ENCODE results near the gene PCED1B.

Gene PCED1B

GRCh38 chr12:47274760-47275159, 195.3 kb downstream of the PCED1B start:
- H3K9me3 ChIP-seq (ENCODE audit: control insufficient read depth, insufficient read depth, low read depth, low read length): no peaks in the 10 kb centered on the region
- no peak for TF ChIP-seq ZIC2 (tag by site-specific recombination; IDR thresholded peaks at IDR 0.05)
- TF ChIP-seq ZNF184 (tag by site-specific recombination; IDR thresholded peaks at IDR 0.05): no peak
- TF ChIP-seq ZNF221 (tag by site-specific recombination; IDR thresholded peaks at IDR 0.05; ENCODE audit: borderline replicate concordance): no peak
- no peak for TF ChIP-seq ZNF558 (tag by site-specific recombination; IDR thresholded peaks at IDR 0.05)
- no peak for TF ChIP-seq ZNF510 (tag by site-specific recombination; IDR thresholded peaks at IDR 0.05; ENCODE audit: insufficient replicate concordance)
- TF ChIP-seq ZEB2 (tag by site-specific recombination; IDR thresholded peaks at IDR 0.05): no peak
- TF ChIP-seq ZXDB (tag by site-specific recombination; IDR thresholded peaks at IDR 0.05): no peak
- no peak for TF ChIP-seq OSR2 (tag by site-specific recombination; IDR thresholded peaks at IDR 0.05)
- TF ChIP-seq ZNF37A (tag by site-specific recombination; IDR thresholded peaks at IDR 0.05): no peak
- no peak for TF ChIP-seq ZNF48 (tag by site-specific recombination; IDR thresholded peaks at IDR 0.05)
- TF ChIP-seq ZNF423 (tag by site-specific recombination; IDR thresholded peaks at IDR 0.05): no peak
- TF ChIP-seq TSHZ1 (tag by site-specific recombination; IDR thresholded peaks at IDR 0.05; ENCODE audit: borderline replicate concordance): no peak
- no peaks in the 10 kb centered on the region for H3K36me3 ChIP-seq (ENCODE audit: control insufficient read depth in 2 of 2, insufficient read depth in 1 of 2, low read length in 2 of 2)
- CTCF ChIA-PET: interaction anchor here (0.8 kb wide), 1 partner anchor 394 kb away, joined by 4 read pairs; no protein-coding TSS in a partner anchor
- H3K27ac ChIP-seq (ENCODE audit: extremely low read depth, low read depth, low read length): no peak overlapping the region
- POLR2A ChIA-PET: no interaction called here
- H3K4me3 ChIP-seq (ENCODE audit: low read depth, low read length): no peak overlapping the region
- no peaks in the 10 kb centered on the region for H3K4me1 ChIP-seq (ENCODE audit: control insufficient read depth, insufficient read depth, low read length)

DNA sequence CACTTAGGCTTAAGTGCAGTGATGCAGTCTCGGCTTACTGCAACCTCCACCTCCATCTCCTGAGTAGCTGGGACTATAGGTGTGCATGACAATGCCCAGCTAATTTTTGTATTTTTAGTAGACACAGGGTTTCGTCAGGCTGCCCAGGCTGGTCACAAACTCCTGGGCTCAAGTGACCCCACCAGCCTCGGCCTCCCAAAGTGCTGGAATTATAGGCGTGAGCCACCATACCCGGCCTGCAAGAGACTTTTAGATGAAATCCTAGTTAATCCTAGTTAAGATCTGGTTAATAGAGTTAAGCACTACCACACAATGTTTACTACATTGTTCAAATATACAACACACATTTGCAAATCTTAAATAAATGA, 196.8 kb downstream of the PCED1B start:
- H3K27ac ChIP-seq (ENCODE audit: extremely low read depth, low read depth, low read length): no peak overlapping the region
- CTCF ChIA-PET: interaction anchor here (0.6 kb wide), 1 partner anchor 12 kb away, joined by 5 read pairs; no protein-coding TSS in a partner anchor
- H3K4me1 ChIP-seq (ENCODE audit: control insufficient read depth, insufficient read depth, low read length): no peaks in the 10 kb centered on the region
- no peaks in the 10 kb centered on the region for H3K9me3 ChIP-seq (ENCODE audit: control insufficient read depth, insufficient read depth, low read depth, low read length)
- H3K36me3 ChIP-seq (ENCODE audit: control insufficient read depth in 2 of 2, insufficient read depth in 1 of 2, low read length in 2 of 2): no peaks in the 10 kb centered on the region
- POLR2A ChIA-PET: no interaction called here
- no peak overlapping the region for H3K4me3 ChIP-seq (ENCODE audit: low read depth, low read length)
- TF ChIP-seq BCL11A (tag by site-specific recombination; IDR thresholded peaks at IDR 0.05; ENCODE audit: low read depth) (no peak), ZNF394 (tag by site-specific recombination; IDR thresholded peaks at IDR 0.05; ENCODE audit: borderline replicate concordance) (no peak), ZNF776 (tag by site-specific recombination; IDR thresholded peaks at IDR 0.05; ENCODE audit: borderline replicate concordance) (no peak), ZNF558 (tag by site-specific recombination; IDR thresholded peaks at IDR 0.05) (no peak), ZNF266 (tag by site-specific recombination; IDR thresholded peaks at IDR 0.05; ENCODE audit: low read depth) (no peak), YY2 (tag by site-specific recombination; IDR thresholded peaks at IDR 0.05) (no peak), GFI1B (tag by site-specific recombination; IDR thresholded peaks at IDR 0.05) (no peak), TCF7L2 (IDR thresholded peaks at IDR 0.05; ENCODE audit: borderline replicate concordance, low read depth, low read length) (no peak), SP2 (tag by site-specific recombination; IDR thresholded peaks at IDR 0.05) (no peak), SETDB1 (IDR thresholded peaks at IDR 0.05; ENCODE audit: insufficient read length, low read length) (no peak), ZNF211 (tag by site-specific recombination; IDR thresholded peaks at IDR 0.05; ENCODE audit: low read depth) (no peak)
- TF ChIP-seq, protein P1, sequence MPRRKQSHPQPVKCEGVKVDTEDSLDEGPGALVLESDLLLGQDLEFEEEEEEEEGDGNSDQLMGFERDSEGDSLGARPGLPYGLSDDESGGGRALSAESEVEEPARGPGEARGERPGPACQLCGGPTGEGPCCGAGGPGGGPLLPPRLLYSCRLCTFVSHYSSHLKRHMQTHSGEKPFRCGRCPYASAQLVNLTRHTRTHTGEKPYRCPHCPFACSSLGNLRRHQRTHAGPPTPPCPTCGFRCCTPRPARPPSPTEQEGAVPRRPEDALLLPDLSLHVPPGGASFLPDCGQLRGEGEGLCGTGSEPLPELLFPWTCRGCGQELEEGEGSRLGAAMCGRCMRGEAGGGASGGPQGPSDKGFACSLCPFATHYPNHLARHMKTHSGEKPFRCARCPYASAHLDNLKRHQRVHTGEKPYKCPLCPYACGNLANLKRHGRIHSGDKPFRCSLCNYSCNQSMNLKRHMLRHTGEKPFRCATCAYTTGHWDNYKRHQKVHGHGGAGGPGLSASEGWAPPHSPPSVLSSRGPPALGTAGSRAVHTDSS (tag by site-specific recombination; IDR thresholded peaks at IDR 0.05): no peak

Measured in HEK293 (cell line).